GM12801 (cell line): ENCODE results near the gene CACNA2D2.

Experiments used
- TF ChIP-seq, protein P1 (sequence below): IDR thresholded peaks from one replicate; pipeline ENCODE4 v1.5.1; 2011; ENCODE audit warnings: control low read depth; ENCODE audit not compliant: insufficient read length; ENCODE audit errors: extremely low read depth

Gene CACNA2D2

DNA sequence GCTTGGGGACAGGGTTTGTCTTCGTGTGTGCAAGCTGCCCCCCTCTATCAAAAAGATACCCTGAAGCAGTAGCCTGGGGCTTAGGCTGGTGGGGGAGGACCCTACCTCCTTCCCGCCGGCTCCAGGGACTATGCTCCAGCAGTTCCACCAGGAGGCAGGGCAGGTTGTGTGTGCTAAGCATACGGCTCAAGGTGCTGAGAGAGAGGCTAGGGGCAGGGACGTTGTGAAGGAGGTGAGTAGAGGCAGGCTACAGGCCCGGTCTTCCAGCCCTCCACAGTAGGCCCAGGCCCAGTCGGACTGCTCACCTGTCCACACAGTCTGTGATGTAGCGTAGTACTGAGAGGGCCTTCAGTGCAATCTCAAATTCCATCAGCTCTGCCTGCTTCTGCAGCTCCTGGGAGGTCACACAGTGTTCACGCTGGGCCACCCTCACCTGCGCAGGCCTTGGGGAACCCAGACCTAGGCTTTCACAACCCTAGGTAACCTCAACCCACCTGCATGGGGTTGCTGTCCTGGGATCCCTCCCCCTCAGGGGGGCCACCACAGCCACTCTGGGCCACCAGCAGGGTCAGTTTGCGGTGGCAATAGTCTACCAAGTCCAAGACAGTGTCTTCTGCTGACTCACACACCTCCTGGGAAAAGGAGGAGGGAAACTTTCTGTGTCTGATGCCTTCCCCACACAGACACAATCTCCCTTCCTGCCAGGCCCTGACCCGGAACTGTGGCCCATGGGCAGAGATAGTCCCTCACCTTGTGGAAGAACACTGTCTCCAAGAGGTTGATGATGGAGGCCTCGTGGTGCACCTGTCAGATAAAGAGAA lies 160.4 kb downstream of the CACNA2D2 start:
- TF ChIP-seq, protein P1, sequence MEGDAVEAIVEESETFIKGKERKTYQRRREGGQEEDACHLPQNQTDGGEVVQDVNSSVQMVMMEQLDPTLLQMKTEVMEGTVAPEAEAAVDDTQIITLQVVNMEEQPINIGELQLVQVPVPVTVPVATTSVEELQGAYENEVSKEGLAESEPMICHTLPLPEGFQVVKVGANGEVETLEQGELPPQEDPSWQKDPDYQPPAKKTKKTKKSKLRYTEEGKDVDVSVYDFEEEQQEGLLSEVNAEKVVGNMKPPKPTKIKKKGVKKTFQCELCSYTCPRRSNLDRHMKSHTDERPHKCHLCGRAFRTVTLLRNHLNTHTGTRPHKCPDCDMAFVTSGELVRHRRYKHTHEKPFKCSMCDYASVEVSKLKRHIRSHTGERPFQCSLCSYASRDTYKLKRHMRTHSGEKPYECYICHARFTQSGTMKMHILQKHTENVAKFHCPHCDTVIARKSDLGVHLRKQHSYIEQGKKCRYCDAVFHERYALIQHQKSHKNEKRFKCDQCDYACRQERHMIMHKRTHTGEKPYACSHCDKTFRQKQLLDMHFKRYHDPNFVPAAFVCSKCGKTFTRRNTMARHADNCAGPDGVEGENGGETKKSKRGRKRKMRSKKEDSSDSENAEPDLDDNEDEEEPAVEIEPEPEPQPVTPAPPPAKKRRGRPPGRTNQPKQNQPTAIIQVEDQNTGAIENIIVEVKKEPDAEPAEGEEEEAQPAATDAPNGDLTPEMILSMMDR, result no peak

DNA sequence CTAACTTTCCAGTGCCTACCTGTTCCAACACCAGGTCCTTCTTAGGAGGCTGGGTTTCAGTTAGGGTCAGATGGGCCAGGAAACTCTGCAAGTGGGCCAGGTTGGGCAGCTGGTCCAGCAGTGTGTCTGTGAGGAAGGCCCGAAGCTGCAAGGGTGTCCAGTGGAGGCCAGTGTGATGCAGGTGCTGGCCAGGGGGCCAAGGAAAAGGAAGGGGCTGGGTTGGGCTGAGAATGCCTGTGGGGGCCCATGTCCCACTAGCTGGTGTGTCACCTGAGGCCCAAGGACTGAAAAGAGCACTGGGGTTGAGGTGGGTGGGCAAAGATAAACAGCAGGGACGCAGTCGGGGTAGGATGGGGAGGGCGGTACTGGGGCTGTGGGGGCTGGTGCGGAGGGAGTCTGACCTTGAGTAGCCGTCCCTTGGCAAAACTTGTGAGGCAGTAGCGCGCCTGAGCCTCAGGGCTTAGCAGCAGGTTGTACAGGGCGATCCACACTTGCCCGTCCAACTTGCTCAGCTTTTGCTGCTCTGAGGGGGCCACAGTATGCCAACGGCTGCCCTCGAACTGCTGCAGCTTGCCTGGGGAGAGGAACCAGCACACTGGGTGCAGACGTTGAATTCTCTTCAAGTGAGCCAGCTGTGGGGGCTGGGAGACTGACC lies 161.3 kb downstream of the CACNA2D2 start:
- TF ChIP-seq, protein P1, result no peak

DNA sequence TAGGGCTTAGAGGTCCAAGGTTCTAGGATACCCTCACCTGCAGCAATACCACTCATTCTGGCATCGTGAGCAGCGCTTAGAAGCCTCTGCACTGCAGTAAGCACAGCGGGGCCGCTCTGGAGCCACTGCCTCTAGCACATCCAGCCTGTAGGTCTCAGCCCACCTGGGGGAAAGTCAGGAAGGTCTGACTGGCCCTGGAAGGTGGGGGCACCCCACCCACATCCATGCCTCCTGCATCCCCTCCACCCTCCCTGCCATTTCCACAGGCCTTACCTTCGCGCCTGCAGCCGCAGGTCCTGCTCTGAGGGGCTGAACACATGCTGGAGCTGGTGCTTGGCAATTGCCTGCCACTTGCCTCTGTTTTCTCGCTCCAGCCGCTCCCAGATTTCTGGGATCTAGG lies 161.9 kb downstream of the CACNA2D2 start:
- TF ChIP-seq, protein P1, result no peak

DNA sequence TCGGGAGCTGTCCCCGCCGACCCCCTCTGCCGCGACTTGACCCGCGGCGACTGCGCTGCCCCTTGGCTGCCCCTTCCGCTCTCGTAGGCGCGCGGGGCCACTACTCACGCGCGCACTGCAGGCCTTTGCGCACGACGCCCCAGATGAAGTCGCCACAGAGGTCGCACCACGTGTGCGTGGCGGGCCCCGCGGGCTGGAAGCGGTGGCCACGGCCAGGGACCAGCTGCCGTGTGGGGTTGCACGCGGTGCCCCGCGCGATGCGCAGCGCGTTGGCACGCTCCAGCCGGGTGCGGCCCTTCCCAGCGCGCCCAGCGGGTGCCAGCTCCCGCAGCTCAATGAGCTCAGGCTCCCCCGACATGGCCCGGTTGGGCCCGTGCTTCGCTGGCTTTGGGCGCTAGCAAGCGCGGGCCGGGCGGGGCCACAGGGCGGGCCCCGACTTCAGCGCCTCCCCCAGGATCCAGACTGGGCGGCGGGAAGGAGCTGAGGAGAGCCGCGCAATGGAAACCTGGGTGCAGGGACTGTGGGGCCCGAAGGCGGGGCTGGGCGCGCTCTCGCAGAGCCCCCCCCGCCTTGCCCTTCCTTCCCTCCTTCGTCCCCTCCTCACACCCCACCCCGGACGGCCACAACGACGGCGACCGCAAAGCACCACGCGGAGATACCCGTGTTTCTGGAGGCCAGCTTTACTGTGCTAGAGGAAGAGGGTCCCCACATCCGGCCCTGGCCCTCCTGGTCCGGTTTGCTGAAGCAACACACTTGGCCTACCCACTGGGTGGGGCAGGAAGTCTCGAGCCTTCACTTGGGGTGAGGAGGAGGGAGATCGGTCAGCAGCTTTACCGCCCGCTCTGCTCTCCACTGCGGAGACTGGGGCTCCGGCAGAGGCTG lies 162.7 kb downstream of the CACNA2D2 start, which contains the start of gene RASSF1:
Gene RASSF1, minus strand, starts transcription at position 389 of the 882 bp plus-strand sequence. Its CDS starts 31 bp downstream, at position 358.
- TF ChIP-seq, protein P1, result no peak

DNA sequence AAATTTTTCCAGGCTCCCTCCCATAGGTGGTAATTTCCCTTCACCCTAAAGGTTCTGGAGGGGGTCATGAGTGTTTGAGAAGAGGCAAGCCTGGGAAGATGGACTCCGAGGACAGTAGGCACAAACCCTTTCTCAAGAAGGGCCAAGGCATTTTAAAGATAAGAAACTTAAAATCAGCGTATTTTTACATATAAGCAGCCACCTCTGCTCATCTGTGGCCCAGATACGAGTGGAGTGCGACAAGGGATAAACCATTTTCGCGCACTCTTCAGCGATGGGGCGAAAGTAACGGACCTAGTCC lies 163.3 kb downstream of the CACNA2D2 start:
- TF ChIP-seq, protein P1, result no peak

DNA sequence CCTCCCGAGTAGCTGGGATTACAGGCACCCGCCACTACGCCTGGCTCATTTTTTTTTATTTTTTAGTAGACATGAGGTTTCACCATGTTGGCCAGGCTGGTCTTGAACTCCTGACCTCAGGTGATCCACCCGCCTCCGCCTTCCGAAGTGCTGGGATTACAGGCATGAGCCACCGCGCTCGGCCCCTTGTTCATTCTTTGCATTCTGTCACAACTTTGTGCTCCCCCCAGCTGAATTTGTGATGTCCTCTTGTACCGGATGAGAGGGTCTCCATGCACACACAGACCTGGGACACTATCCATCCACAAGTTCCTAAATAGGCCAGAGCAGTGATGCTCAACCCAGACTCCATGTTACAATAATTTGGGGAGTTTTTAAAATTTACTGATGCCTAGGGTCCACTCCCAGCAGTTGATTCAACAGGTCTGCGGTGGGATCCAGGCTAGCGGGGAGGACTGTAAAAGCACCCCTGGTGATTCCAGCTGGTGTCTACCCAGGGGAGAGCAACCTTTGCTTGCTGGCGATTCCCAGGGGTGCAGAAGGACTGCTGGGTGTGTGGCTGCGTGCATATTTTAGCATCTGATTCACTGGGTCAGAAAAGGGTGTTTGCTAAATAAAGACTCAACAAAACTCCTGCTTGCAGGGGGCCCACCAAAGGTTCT lies 163.8 kb downstream of the CACNA2D2 start:
- TF ChIP-seq, protein P1, result no peak

DNA sequence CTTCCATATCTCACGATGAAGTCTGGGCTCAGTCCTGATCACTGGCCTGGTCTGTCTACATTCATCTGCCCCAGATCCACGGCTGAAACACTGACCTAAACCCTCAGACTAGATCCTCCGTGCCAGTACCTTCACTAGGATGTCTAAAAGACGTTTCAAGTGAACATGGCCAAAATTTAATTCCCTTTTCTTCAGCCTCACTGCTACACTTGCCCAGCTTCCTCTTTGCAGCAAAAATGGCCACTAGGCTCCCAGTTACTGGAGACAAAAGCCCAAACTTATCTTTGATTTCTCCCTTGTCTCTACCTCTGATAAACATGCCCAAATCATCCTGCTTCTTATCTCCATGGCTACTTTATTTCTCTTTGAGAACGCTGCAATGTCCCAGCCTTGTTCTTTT lies 164.5 kb downstream of the CACNA2D2 start:
- TF ChIP-seq, protein P1, result no peak
